ENCODE measurements around the gene TUBB2B.

GRCh38 chr6:3247255-3248146, 20.0 kb upstream of the TUBB2B start:
- no peak for TF ChIP-seq POLR2AphosphoS5 (IDR thresholded peaks at IDR 0.05; ENCODE audit: low read depth, low read length)
- TF ChIP-seq POLR2A (IDR thresholded peaks at IDR 0.05; ENCODE audit: low read depth, low read length): no peak
- no peak for TF ChIP-seq TAF1 (IDR thresholded peaks at IDR 0.05; ENCODE audit: borderline replicate concordance, low read depth, low read length)

Measured in GM12892 (cell line).